HepG2 (cell line): Measurements from ENCODE around the gene HSF4. TPM values are rescaled to one million over a fixed set of nuclear protein-coding genes. Genes with fewer than 3 reads are reported as not detected.

Experiments used
- ASH2L ChIP-seq: fragments of 300-600, 200-600 bp; sonication (generic); IDR thresholded peaks from 2 replicates; pipeline ENCODE4 v1.7.0; 2017; ENCODE audit warnings: low read depth, mild to moderate bottlenecking, moderate library complexity, mixed read lengths, low read length; ENCODE audit not compliant: insufficient read length
- FOSL1 ChIP-seq: sonication (generic); formaldehyde crosslinking; IDR thresholded peaks from 2 replicates; pipeline ENCODE4 v1.9.0; 2021; ENCODE audit warnings: missing genetic modification reagents, borderline replicate concordance
- GABPB1 ChIP-seq: IDR thresholded peaks from 2 replicates; pipeline ENCODE4 v1.6.1; 2016; ENCODE audit warnings: mild to moderate bottlenecking, missing genetic modification reagents, moderate library complexity, missing compliant biosample characterization
- HDAC6 ChIP-seq: fragments of 200-600 bp; sonication (generic); IDR thresholded peaks from 2 replicates; pipeline ENCODE4 v1.7.0; 2017; ENCODE audit warnings: mild to moderate bottlenecking, antibody characterized with exemption, low read length, low read depth
- HNRNPLL ChIP-seq: fragments of 200-400 bp; formaldehyde crosslinking; IDR thresholded peaks from 2 replicates; pipeline ENCODE4 v1.6.1; 2017; ENCODE audit warnings: mild to moderate bottlenecking, low read depth, low read length; ENCODE audit not compliant: poor library complexity, severe bottlenecking
- IRF2 ChIP-seq: IDR thresholded peaks from 2 replicates; pipeline ENCODE4 v1.6.1; 2018; ENCODE audit warnings: missing genetic modification reagents, missing compliant biosample characterization
- KAT2B ChIP-seq: fragments of 150-350 bp; IDR thresholded peaks from 2 replicates; pipeline ENCODE4 v1.6.1; 2014; ENCODE audit warnings: low read depth, low read length, borderline replicate concordance
- LBX2 ChIP-seq: sonication (generic); formaldehyde crosslinking; IDR thresholded peaks from 2 replicates; pipeline ENCODE4 v1.5.0; 2020; ENCODE audit warnings: missing genetic modification reagents, mild to moderate bottlenecking, borderline replicate concordance
- SATB2 ChIP-seq: sonication (generic); formaldehyde crosslinking; IDR thresholded peaks from 2 replicates; pipeline ENCODE4 v1.5.0; 2020; ENCODE audit warnings: missing genetic modification reagents
- SMYD3 ChIP-seq: sonication (generic); formaldehyde crosslinking; IDR thresholded peaks from 2 replicates; pipeline ENCODE4 v1.8.1; 2023; ENCODE audit warnings: mild to moderate bottlenecking, missing genetic modification reagents
- TBP ChIP-seq: sonication (generic); formaldehyde crosslinking; IDR thresholded peaks from 2 replicates; pipeline ENCODE4 v1.5.0; 2020; ENCODE audit warnings: missing genetic modification reagents
- ZBED4 ChIP-seq: sonication (generic); formaldehyde crosslinking; IDR thresholded peaks from 2 replicates; pipeline ENCODE4 v1.4.0; 2020; ENCODE audit warnings: missing genetic modification reagents, borderline replicate concordance
- ZNF136 ChIP-seq: sonication (generic); formaldehyde crosslinking; IDR thresholded peaks from 2 replicates; pipeline ENCODE4 v1.8.1; 2022; ENCODE audit warnings: low read depth, mild to moderate bottlenecking, moderate library complexity, missing genetic modification reagents
- ZNF20 ChIP-seq: sonication (generic); formaldehyde crosslinking; IDR thresholded peaks from 2 replicates; pipeline ENCODE4 v1.4.0; 2020; ENCODE audit warnings: mild to moderate bottlenecking, moderate library complexity, missing genetic modification reagents
- ZNF362 ChIP-seq: sonication (generic); formaldehyde crosslinking; IDR thresholded peaks from 2 replicates; pipeline ENCODE4 v1.4.0; 2020; ENCODE audit warnings: missing genetic modification reagents, mild to moderate bottlenecking, borderline replicate concordance
- ZNF496 ChIP-seq: sonication (generic); formaldehyde crosslinking; IDR thresholded peaks from 2 replicates; pipeline ENCODE4 v1.8.1; 2023; ENCODE audit warnings: mild to moderate bottlenecking, moderate library complexity, missing genetic modification reagents; ENCODE audit not compliant: insufficient replicate concordance
- ZNF513 ChIP-seq: sonication (generic); formaldehyde crosslinking; conservative IDR thresholded peaks from 2 replicates; pipeline ENCODE4 v1.5.0; 2020; ENCODE audit warnings: missing genetic modification reagents
- ZNF563 ChIP-seq: sonication (generic); formaldehyde crosslinking; IDR thresholded peaks from 2 replicates; pipeline ENCODE4 v1.8.0; 2022; ENCODE audit warnings: mild to moderate bottlenecking, moderate library complexity, missing genetic modification reagents
- ZNF766 ChIP-seq: sonication (generic); formaldehyde crosslinking; IDR thresholded peaks from 2 replicates; pipeline ENCODE4 v1.5.0; 2020; ENCODE audit warnings: missing genetic modification reagents, borderline replicate concordance
- ZNF788 ChIP-seq: sonication (generic); formaldehyde crosslinking; IDR thresholded peaks from 2 replicates; pipeline ENCODE4 v1.5.0; 2020; ENCODE audit warnings: mild to moderate bottlenecking, missing genetic modification reagents, borderline replicate concordance
- ZSCAN22 ChIP-seq: sonication (generic); formaldehyde crosslinking; IDR thresholded peaks from 2 replicates; pipeline ENCODE4 v1.4.0; 2020; ENCODE audit warnings: mild to moderate bottlenecking, missing genetic modification reagents
- ZSCAN30 ChIP-seq: sonication (generic); formaldehyde crosslinking; IDR thresholded peaks from 2 replicates; pipeline ENCODE4 v1.5.0; 2020; ENCODE audit warnings: mild to moderate bottlenecking, missing genetic modification reagents
- polyA plus RNA-seq, 8 experiments: library from polyadenylated mRNA; depleted of rRNA in 3 of 8; stranded (reverse) in 7 of 8; unstranded in 1 of 8; fragments of >200 nt; fragmentation: Illumina TruSeq in 4 of 8; extraction: Trizol in 4 of 8; gene quantifications; 2 replicates each; pipeline versions ENCODE4 v1.2.1 to v1.2.3, GENCODE V29; 2011 to 2016; ENCODE audit warnings: low read depth in 4 of 8, missing spikeins in 1 of 8, mixed read lengths in 1 of 8; ENCODE audit not compliant: insufficient read depth in 1 of 8
- total RNA-seq, 5 experiments: library from RNA; depleted of rRNA; stranded (reverse); fragments of >200 nt; fragmentation: Illumina TruSeq; extraction: Trizol; gene quantifications; 2 replicates each; pipeline ENCODE4 v1.2.3, GENCODE V29; 2016; ENCODE audit warnings: low read depth in 1 of 5

The HSF4 gene
- total and polyA plus RNA-seq, 2 of the 13 experiments (the other 11 are each of a cell fraction or from before 2014, with no cell fraction given), result 3.5 to 16.9 TPM

GRCh38 chr16:67183627-67184452 lies 19.3 kb downstream of the HSF4 start, which contains the start of gene MATCAP1 (continued):
- no peak for TF ChIP-seq LBX2 (CRISPR knock-in tag)
- TF ChIP-seq IRF2 (CRISPR knock-in tag), result peak; percentile 85; the same call in 1 of the 2 replicates
- TF ChIP-seq ZSCAN30 (CRISPR knock-in tag), result no peak
- TF ChIP-seq ZNF513 (CRISPR knock-in tag), result no peak
- TF ChIP-seq HNRNPLL, result peak; percentile 82
- TF ChIP-seq SMYD3, result peak; percentile 90
- 0 out of 2 replicates have a peak, but pooled peaks have one; percentile 42 for TF ChIP-seq ZNF362
- TF ChIP-seq ZNF766, result no peak; the same call in 1 of the 2 replicates
- TF ChIP-seq ZNF788 (CRISPR knock-in tag), result peak; percentile 76; the same call in 1 of the 2 replicates
- TF ChIP-seq ZSCAN22 (CRISPR knock-in tag), result no peak
- 0 out of 2 replicates have a peak, but pooled peaks have one; percentile 66 for TF ChIP-seq TBP
- TF ChIP-seq ZNF496 (CRISPR knock-in tag), result no peak
- TF ChIP-seq ZNF136, result peak; percentile 89; the same call in 1 of the 2 replicates
- TF ChIP-seq ZNF563 (CRISPR knock-in tag), result peak; percentile 62; the same call in 1 of the 2 replicates
- no peak for TF ChIP-seq KAT2B
- no peak for TF ChIP-seq ZNF20 (CRISPR knock-in tag)
- no peak for TF ChIP-seq HDAC6
- TF ChIP-seq SATB2 (CRISPR knock-in tag), result no peak
- no peak for TF ChIP-seq ZBED4 (CRISPR knock-in tag)
- TF ChIP-seq GABPB1 (CRISPR knock-in tag), result peak; percentile 89
- TF ChIP-seq FOSL1 (CRISPR knock-in tag), result no peak
- TF ChIP-seq ASH2L, result peak; percentile 95
